GM12878 (cell line): ENCODE measurements around the gene CCDC85B. TPM values are rescaled to one million over a fixed set of nuclear protein-coding genes. Genes with fewer than 3 reads are reported as not detected.

Source experiments
- ATF7 ChIP-seq: fragments of 450-650 bp; IDR thresholded peaks from 2 replicates; pipeline ENCODE4 v1.6.1; 2016; ENCODE audit warnings: low read depth, mild to moderate bottlenecking
- BHLHE40 ChIP-seq, 2 experiments: fragments of 450-650 bp in 1 of 2; IDR thresholded peaks; 2 replicates each; pipeline ENCODE4 v1.6.1; 2011 to 2017; ENCODE audit warnings: low read depth in 2 of 2, borderline replicate concordance in 1 of 2, improper control_type of control experiment in 1 of 2, low read length in 1 of 2, mild to moderate bottlenecking in 1 of 2
- CBX3 ChIP-seq: fragments of 200-600 bp; sonication (generic); IDR thresholded peaks from 2 replicates; pipeline ENCODE4 v1.6.1; 2016; ENCODE audit warnings: low read depth, borderline replicate concordance
- GABPA ChIP-seq: IDR thresholded peaks from 2 replicates; pipeline ENCODE4 v1.6.1; 2014; ENCODE audit warnings: antibody characterized with exemption, low read depth, mild to moderate bottlenecking, inconsistent platforms
- KLF5 ChIP-seq: fragments of 450-650 bp; IDR thresholded peaks from 2 replicates; pipeline ENCODE4 v1.6.1; 2014; ENCODE audit warnings: mild to moderate bottlenecking; ENCODE audit not compliant: partially characterized antibody
- MTA3 ChIP-seq: IDR thresholded peaks from 2 replicates; pipeline ENCODE4 v1.6.1; 2012; ENCODE audit warnings: low read length, inconsistent platforms, borderline replicate concordance
- NFIC ChIP-seq: IDR thresholded peaks from 2 replicates; pipeline ENCODE4 v1.6.1; 2012; ENCODE audit warnings: low read depth, mild to moderate bottlenecking, inconsistent platforms, low read length, moderate library complexity
- NR2F1 ChIP-seq: fragments of 450-650 bp; conservative IDR thresholded peaks from 2 replicates; pipeline ENCODE4 v1.6.1; 2017; ENCODE audit warnings: mild to moderate bottlenecking
- PBX3 ChIP-seq: IDR thresholded peaks from 2 replicates; pipeline ENCODE4 v1.6.1; 2011; ENCODE audit warnings: mild to moderate bottlenecking, low read depth, low read length, moderate library complexity; ENCODE audit not compliant: insufficient replicate concordance
- PML ChIP-seq: IDR thresholded peaks from 2 replicates; pipeline ENCODE4 v1.6.1; 2012; ENCODE audit warnings: low read length, inconsistent platforms
- RAD21 ChIP-seq: IDR thresholded peaks from 2 replicates; pipeline ENCODE4 v1.6.1; 2011; ENCODE audit warnings: mild to moderate bottlenecking, low read depth, low read length, moderate library complexity; ENCODE audit not compliant: insufficient read depth
- REST ChIP-seq: IDR thresholded peaks from 2 replicates; pipeline ENCODE4 v1.6.1; 2012; ENCODE audit warnings: mild to moderate bottlenecking, low read depth, low read length
- SMAD1 ChIP-seq: fragments of 450-650 bp; IDR thresholded peaks from 2 replicates; pipeline ENCODE4 v1.6.1; 2018; ENCODE audit warnings: mild to moderate bottlenecking, low read depth; ENCODE audit not compliant: partially characterized antibody
- SMC3 ChIP-seq: IDR thresholded peaks from 2 replicates; pipeline ENCODE4 v1.6.1; 2011; ENCODE audit warnings: low read length, improper control_type of control experiment, borderline replicate concordance
- SREBF1 ChIP-seq: IDR thresholded peaks from 2 replicates; pipeline ENCODE4 v1.6.1; 2012; ENCODE audit warnings: mild to moderate bottlenecking, low read length
- SRF ChIP-seq, 2 experiments: IDR thresholded peaks; 2 replicates each; pipeline ENCODE4 v1.6.1; 2011; ENCODE audit warnings: low read depth in 2 of 2, low read length in 2 of 2, mild to moderate bottlenecking in 1 of 2, moderate library complexity in 1 of 2
- STAT1 ChIP-seq: fragments of 450-650 bp; conservative IDR thresholded peaks from 2 replicates; pipeline ENCODE4 v1.6.1; 2014; ENCODE audit warnings: antibody characterized with exemption, mild to moderate bottlenecking
- ZNF207 ChIP-seq: fragments of 450-650 bp; IDR thresholded peaks from 2 replicates; pipeline ENCODE4 v1.6.1; 2014; ENCODE audit warnings: antibody characterized with exemption, mild to moderate bottlenecking, borderline replicate concordance
- ZNF217 ChIP-seq: fragments of 450-650 bp; IDR thresholded peaks from 2 replicates; pipeline ENCODE4 v1.6.1; 2017; ENCODE audit warnings: antibody characterized with exemption, mild to moderate bottlenecking
- ZNF274 ChIP-seq: IDR thresholded peaks from one replicate; pipeline ENCODE4 v1.8.0; 2011; ENCODE audit not compliant: insufficient read length, insufficient read depth
- ZNF384 ChIP-seq: IDR thresholded peaks from 2 replicates; pipeline ENCODE4 v1.6.1; 2012; ENCODE audit warnings: low read depth, mild to moderate bottlenecking, low read length, improper control_type of control experiment, borderline replicate concordance
- polyA plus RNA-seq, 11 experiments: library from polyadenylated mRNA; depleted of rRNA in 4 of 11; unstranded in 6 of 11; stranded (reverse) in 5 of 11; fragments of >200 nt; fragmentation: Nextera tagmentation in 4 of 11; fragmentation: Illumina TruSeq in 1 of 11; extraction: Ambion mirVana in 4 of 11; extraction: Trizol in 1 of 11; gene quantifications; 1 replicate in 1 of 11; 2 replicates in 10 of 11; pipeline versions ENCODE4 v1.2.1 to v1.2.3, GENCODE V29; 2011 to 2016; ENCODE audit warnings: inconsistent platforms in 2 of 11, missing spikeins in 2 of 11, low read depth in 1 of 11
- total RNA-seq, 4 experiments: library from RNA; depleted of rRNA in 3 of 4; stranded (reverse); fragments of >200 nt in 3 of 4; fragmentation: Illumina TruSeq in 1 of 4; extraction: Trizol in 1 of 4; gene quantifications; 2 replicates each; pipeline versions ENCODE4 v1.2.1 to v1.2.3, GENCODE V29; 2013 to 2021
- TF ChIP-seq, protein P1 (sequence below): fragments of 150-350 bp; IDR thresholded peaks from 2 replicates; pipeline ENCODE4 v1.6.1; 2014; ENCODE audit warnings: mild to moderate bottlenecking, low read depth, low read length

The CCDC85B gene
- total and polyA plus RNA-seq, 10 of the 15 experiments (the other 5 are each of a cell fraction or from before 2014, with no cell fraction given): 0.32 to 114 (median 49.5) TPM

DNA sequence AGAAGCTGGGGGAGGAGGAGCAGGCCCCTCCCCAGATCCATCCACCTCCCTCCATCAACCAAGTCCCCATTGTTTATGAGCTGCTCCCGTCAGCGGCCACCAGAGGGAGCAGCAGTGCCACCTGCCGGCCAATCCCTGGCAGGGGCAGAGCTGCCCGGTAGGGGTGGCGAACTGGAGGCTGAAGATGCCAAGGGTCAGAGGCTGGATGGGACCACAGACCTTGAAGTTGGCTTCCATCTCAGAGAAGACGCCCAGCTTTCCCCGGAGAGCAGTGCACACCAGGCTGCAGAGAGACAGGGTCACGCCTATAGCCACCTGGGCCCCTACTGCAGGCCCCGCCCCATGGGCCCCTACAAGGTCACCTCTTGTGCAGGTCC lies 5.8 kb upstream of the CCDC85B start (continued):
- no peak for TF ChIP-seq REST
- no peak for TF ChIP-seq STAT1
- peak; percentile 93 for TF ChIP-seq RAD21
- no peak for TF ChIP-seq ZNF384
- no peak for TF ChIP-seq ZNF274
- TF ChIP-seq, protein P1, sequence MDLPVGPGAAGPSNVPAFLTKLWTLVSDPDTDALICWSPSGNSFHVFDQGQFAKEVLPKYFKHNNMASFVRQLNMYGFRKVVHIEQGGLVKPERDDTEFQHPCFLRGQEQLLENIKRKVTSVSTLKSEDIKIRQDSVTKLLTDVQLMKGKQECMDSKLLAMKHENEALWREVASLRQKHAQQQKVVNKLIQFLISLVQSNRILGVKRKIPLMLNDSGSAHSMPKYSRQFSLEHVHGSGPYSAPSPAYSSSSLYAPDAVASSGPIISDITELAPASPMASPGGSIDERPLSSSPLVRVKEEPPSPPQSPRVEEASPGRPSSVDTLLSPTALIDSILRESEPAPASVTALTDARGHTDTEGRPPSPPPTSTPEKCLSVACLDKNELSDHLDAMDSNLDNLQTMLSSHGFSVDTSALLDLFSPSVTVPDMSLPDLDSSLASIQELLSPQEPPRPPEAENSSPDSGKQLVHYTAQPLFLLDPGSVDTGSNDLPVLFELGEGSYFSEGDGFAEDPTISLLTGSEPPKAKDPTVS: no peak
- TF ChIP-seq SMC3: peak; percentile 99
- TF ChIP-seq MTA3: no peak
- TF ChIP-seq SRF (IDR thresholded peaks at IDR 0.05; ENCODE audit: low read depth in 2 of 2, low read length in 2 of 2): no peak
- no peak for TF ChIP-seq CBX3
- no peak for TF ChIP-seq ZNF207
- no peak for TF ChIP-seq GABPA
- peak in 1 of 2 experiments; percentile 36; a peak in 1 of 4 replicates for TF ChIP-seq BHLHE40 (IDR thresholded peaks at IDR 0.05; ENCODE audit: borderline replicate concordance in 1 of 2, low read depth in 2 of 2, low read length in 1 of 2)
- no peak for TF ChIP-seq SMAD1
- TF ChIP-seq NR2F1: peak; percentile 77
- no peak for TF ChIP-seq SREBF1
- no peak for TF ChIP-seq ATF7
- no peak for TF ChIP-seq NFIC
- TF ChIP-seq PML: no peak
- TF ChIP-seq PBX3: no peak
- TF ChIP-seq ZNF217: no peak
- no peak for TF ChIP-seq KLF5
